HEK293T (cell line): ENCODE results near the gene ZDHHC14.

Experiments
- BHLHE40 ChIP-seq: fragments of 450-650 bp; IDR thresholded peaks from 2 replicates; pipeline ENCODE4 v1.6.1; 2016; ENCODE audit warnings: mild to moderate bottlenecking, moderate library complexity, borderline replicate concordance
- SP1 ChIP-seq: fragments of 450-650 bp; IDR thresholded peaks from 2 replicates; pipeline ENCODE4 v1.6.1; 2017
- ZNF384 ChIP-seq: fragments of 450-650 bp; IDR thresholded peaks from 2 replicates; pipeline ENCODE4 v1.6.1; 2016

- TF ChIP-seq SP1 (no peak), BHLHE40 (no peak), ZNF384 (no peak)
These were observed 327.9 kb downstream of the ZDHHC14 start for GRCh38 chr6:157708933-157709332.
